ENCODE measurements around the gene ZSCAN26.

DNA sequence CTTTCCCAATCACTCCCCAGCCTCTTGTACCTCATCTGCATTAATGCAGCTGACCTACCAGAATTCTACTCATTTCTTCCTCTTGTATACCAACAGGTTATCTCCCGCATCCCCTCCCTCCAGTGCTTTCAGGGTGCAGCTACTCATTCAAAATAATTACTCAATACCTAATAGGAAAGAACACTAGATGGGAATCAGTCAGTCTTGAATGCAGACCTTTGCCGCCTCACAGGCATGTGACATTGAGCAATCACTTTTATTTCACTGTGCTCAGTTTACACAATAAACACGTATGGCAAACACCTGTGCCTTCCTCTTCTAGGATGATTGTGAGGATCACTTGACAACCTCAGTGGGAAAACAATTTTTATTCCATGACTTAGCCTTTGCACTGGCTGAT, 55.7 kb downstream of the ZSCAN26 start:
- TF ChIP-seq CTCF (conservative IDR thresholded peaks at IDR 0.05) (no peak), ZFX (IDR thresholded peaks at IDR 0.05) (no peak)
